Stimulated activated naive CD4-positive, alpha-beta T cell (primary cell): ENCODE results near the gene ZFX.
A peak's percentile ranks its signal among the peaks of the same experiment; 100 is the strongest.
"Not testable (repeated sequence)": the region's sequence is repeated elsewhere in the genome, so short reads cannot be mapped to it uniquely, and the experiment has no call there.

Experiments used
- DNase-seq, 6 experiments: peaks; one replicate each; lab custom pipeline; 2025; lab: John Stamatoyannopoulos, UW

The ZFX gene

GRCh38 chrX:24151513-24151912, 2.0 kb downstream of the ZFX start:
- DNase-seq = peak in 1 of 6 experiments; percentile 13

DNA sequence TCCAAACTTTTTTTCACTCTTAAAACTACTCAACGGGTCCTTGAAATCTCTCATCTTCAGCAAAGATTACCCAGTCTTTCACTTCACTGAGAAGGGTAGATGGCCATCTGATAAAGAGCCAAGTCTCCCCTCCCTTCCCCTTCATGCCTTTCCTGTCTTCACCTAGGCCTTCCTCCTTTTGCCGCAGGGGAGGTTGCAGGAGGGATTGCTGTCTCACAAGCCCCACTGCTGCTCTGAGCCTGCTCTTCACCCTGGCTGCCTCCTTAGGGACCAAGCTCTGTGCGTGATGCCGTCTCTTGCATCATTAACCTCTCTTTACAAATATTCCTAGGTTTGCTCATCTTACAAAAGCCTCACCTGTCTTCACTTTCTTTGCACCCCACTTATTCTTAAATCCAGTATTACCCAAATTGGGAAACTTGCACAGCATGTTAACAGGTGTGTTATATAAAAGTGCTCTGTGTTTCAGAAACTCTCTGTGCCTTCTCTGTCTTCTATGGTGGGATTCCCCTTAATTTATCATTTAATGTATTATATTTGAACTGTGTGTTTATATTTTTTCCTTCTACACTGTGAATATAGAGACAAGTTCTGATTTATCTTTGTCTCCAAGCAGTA, 3.8 kb downstream of the ZFX start:
- peak in 1 of 6 experiments; percentile 14 for DNase-seq

- no peak for DNase-seq
These were observed 4.3 kb downstream of the ZFX start for GRCh38 chrX:24153796-24154189.

- DNase-seq = no peak
These were observed 5.0 kb downstream of the ZFX start for GRCh38 chrX:24154490-24155034.

GRCh38 chrX:24155747-24156146, 6.2 kb downstream of the ZFX start:
- DNase-seq = not testable (repeated sequence)

DNA sequence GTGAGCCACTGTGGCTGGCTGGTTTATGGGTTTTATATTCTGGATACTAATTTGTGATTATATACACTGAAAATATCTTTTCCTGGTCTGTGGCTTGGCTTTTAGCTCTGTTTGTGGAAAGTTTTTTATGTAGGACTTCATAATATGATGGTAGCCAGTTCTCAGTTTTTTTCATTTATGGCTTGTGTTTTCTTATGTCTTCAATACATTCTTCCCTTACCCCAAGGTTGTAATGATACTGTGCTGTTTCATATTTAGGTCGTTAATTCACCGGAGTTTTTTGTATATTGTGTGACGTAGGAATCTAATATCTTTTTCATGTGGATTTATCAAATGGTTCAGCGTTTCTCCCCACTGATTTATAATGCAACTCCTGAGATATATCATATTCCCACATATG, 6.6 kb downstream of the ZFX start:
- no peak for DNase-seq

- no peak for DNase-seq
These were observed 9.4 kb downstream of the ZFX start for GRCh38 chrX:24158881-24159280.

- no peak for DNase-seq
These were observed 16.5 kb downstream of the ZFX start for GRCh38 chrX:24166078-24166477.

DNA sequence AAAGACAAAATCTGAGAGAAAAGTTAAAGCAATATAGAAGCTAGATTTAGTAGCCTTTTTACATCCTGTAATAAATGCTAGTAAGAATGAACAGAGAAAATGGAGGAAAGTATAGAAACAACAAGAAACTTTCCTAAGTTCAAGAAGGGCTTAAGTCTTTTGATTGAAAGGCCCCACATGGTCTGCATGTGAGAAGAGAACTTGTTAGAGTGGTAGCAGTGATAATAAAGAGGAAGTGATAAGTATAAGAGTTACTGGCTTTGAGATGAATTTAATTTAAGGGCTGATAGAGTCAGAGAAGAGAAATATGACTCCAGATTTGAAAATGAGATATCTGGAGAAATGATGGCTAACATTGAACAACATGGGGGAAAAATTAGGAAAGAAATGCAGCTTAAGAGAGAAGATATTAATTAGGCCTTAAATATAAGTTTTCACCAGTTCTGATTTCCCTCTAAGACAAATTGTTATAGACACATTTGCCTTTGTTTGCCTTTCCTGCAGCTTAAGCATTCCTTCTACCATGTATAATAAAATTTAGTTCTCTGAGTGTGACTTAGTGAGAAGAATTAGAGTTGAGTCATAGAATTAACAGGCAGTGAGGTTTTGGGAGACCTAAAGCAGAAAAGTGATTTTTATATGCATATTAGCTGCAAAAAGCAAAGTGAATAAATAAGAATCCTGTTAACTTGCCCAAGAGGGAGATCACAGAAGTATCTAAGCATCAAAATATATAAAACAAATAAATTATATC, 18.4 kb downstream of the ZFX start:
- DNase-seq = no peak

- DNase-seq = no peak
These were observed 19.3 kb downstream of the ZFX start for GRCh38 chrX:24168807-24169206.

- DNase-seq = no peak
These were observed 19.7 kb downstream of the ZFX start for GRCh38 chrX:24169211-24169610.

GRCh38 chrX:24173115-24173847, 23.8 kb downstream of the ZFX start:
- no peak for DNase-seq

DNA sequence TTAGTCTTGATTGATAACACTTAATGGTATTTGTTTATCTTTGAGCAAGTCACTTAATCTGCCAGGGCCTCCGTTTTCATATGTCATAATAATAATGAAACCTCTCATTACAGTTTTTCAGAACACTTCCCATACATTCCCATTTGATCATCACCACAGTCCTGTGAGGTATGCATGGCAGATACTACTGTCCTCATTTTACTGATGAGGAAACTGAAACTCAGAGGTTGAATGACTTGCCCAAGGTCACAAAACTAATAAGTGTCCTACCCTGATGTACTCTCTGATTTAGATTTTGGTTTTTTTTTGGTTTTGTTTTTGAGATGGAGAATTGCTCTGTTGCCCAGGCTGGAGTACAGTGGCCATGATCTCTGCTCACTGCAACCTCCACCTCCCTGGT, 25.7 kb downstream of the ZFX start:
- DNase-seq = no peak

GRCh38 chrX:24178441-24178840, 28.9 kb downstream of the ZFX start:
- DNase-seq = no peak

DNA sequence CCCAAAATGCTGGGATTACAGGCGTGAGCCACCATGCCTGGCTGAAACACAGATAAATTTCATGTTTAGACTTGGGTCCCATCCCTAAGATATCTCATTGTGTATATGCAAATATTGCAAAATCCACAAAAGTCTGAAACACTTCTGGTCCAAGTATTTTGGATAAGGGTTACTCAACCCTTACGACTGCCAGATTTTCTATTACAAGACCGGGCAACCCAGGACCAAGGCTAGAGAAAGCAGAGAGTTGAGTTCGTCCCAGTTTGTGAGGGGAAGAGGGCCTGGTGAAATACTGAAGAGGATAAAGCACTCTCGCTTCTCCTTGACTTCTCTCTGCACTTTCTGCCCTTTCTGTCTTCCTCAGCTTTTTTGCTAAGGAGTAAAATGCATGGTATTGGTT, 34.5 kb downstream of the ZFX start:
- no peak for DNase-seq

DNA sequence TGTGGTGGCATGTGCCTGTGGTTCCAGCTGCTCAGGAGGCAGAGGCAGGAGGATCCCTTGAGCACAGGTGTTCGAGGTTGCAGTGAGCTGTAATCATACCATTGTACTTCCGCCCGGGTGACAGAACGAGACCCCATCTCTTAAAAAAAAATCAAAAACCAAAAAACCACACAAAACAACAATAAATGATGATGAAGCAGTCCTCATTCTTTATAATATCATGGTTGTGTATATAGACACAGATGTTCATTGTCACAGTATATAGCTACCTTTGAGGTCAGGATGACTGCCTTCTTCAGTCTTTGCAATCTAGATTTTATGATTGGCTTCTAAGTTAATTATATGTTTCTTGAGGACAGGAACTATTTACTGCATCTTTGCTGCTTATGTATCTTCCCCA, 37.0 kb downstream of the ZFX start:
- no peak for DNase-seq

DNA sequence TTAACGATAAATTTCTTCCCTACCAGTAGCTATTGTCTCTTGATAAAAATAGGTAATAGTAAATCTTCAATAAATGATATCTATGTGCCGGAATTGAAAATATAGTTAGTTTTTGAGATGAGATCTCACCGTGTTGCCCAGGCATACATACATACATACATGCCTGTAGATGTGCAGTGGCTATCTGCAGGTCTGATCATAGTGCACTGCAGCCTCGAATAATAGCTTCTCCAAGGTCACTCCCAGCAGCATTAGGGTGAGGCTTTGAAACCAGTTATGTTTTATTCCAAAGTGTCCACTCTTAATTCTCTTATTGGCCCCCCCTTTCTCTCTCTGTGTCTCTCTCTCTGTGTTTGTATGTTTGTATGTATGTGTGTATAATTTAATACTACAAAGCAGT, 37.5 kb downstream of the ZFX start:
- no peak for DNase-seq

DNA sequence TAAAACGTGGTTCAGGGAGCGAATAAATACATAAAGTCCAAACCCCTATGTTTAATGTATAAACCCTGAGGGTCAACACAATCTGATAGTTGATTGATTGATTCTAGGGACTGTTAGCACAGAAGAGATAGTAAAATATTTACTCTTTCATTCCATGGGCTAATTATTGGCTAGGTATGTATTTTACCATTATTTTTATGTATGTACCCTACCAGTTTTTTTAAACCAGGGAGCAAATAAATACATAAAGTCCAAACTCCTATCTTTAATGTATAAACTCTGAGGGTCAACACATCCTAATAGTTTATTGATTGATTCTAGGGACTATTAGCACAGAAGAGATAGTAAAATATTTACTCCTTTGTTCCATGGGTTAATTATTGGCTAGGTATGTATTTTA, 40.0 kb downstream of the ZFX start:
- no peak for DNase-seq

- DNase-seq = no peak
These were observed 41.1 kb downstream of the ZFX start for GRCh38 chrX:24190500-24191156.

DNA sequence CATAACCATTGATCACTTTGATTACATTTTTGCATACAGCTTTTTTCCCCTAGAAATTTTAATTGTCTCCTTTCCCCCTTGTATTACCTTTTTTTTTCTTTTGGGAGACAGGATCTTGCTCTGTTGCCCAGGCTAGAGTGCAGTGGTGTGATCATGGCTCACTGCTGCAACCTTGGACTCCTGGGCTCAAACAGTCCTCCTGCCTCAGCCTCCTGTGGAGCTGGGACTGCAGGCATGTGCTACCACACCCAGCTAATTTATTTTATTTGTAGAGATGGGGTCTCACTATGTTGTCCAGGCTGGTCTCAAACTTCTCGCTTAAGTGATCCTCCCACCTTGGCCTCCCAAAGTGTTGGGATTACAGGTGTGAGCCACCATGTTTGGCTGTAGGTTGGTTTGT, 47.0 kb downstream of the ZFX start:
- DNase-seq = no peak

GRCh38 chrX:24198101-24198500, 48.6 kb downstream of the ZFX start:
- no peak for DNase-seq

GRCh38 chrX:24200133-24200532, 50.6 kb downstream of the ZFX start:
- no peak for DNase-seq
